GDM1 (cell line): Measurements from ENCODE around the gene PAEP.

Source experiments
- DNase-seq: peaks from one replicate; lab custom pipeline; 2025; lab: John Stamatoyannopoulos, UW

PAEP gene

DNA sequence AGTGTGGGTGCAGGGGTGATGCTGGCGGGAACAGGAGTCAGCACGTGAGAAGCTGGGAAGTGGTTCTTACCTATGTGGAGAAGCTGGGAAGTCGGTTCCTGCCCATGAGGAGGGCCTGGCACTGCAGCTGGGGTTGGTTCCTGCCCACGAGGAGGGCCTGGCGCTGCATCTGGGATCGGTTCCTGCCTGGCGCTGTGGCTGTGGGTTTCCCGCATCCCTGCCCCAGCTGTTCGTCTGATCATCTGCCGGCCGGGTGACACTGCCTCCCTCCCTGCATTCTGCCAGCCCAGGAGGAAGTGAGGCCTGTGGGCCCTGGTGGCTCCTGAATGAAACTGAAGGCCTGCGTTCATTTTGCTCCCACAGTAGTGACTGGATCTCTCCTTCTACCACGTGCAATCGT is 10.5 kb upstream of the PAEP start:
- DNase-seq, result no peak

GRCh38 chr9:135551456-135551855 is 10.1 kb upstream of the PAEP start:
- no peak for DNase-seq

DNA sequence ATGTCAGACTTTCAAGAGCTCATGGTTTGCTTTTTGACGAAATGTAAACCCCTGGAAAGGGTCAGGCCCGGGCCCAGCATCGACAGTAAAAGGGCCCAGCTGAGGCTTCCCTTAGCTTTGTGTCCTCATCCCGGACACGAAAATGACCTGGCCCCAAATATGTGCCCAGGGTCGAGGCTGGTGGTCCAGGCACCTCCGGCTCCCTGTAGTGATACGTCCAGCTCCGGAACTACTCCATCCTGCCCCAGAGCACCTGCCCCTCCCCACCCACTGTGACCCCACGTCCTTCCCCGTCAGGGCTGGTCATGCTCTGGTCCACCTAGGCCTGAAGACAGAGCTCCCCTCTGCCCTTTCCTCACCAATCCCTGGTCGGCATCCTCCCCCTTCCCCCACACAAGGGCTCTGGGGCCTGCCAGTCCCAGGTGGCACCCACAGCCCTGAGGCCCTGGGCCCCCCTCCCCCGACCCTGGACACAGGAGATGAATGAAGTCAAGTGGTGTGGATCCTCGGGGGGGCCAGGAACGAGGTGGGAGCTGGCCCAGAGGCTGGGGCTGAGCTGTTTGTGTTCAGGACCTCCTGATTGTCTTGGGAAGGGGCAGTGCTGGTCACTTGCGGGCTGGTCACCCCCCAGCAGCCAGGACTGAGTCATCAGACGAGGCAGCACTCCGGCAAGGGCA is 9.4 kb upstream of the PAEP start:
- no peak for DNase-seq

GRCh38 chr9:135552698-135553171 is 8.8 kb upstream of the PAEP start:
- DNase-seq, result no peak

- DNase-seq, result no peak
Observed at GRCh38 chr9:135554718-135555117, 6.8 kb upstream of the PAEP start.

GRCh38 chr9:135555203-135555602 is 6.4 kb upstream of the PAEP start:
- DNase-seq, result no peak

- no peak for DNase-seq
Observed at GRCh38 chr9:135555910-135556309, 5.6 kb upstream of the PAEP start.

DNA sequence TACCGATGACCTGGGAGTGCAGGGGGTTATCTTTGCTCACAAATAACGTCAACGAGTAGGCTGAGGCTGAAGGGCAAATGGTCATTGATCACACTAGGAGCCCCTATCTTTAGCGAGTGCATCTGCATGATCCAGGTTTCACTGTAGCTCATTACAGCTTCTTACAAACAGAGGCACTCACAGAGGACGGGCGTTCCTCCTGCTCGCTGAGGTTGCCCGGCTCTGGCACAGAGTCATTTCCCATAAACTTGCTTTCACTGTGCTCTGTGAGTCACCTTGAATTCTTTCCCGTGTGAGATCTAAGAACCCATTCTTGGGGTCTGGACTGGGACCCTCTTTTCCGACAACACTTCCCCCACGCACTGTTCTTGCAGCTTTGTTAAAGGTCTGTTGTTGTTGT is 1.9 kb upstream of the PAEP start:
- DNase-seq, result no peak

GRCh38 chr9:135562235-135562745 is 734 bp downstream of the PAEP start:
- no peak for DNase-seq

GRCh38 chr9:135563039-135563476 is 1.5 kb downstream of the PAEP start:
- DNase-seq, result no peak

GRCh38 chr9:135563858-135564257 is 2.3 kb downstream of the PAEP start:
- DNase-seq, result no peak

DNA sequence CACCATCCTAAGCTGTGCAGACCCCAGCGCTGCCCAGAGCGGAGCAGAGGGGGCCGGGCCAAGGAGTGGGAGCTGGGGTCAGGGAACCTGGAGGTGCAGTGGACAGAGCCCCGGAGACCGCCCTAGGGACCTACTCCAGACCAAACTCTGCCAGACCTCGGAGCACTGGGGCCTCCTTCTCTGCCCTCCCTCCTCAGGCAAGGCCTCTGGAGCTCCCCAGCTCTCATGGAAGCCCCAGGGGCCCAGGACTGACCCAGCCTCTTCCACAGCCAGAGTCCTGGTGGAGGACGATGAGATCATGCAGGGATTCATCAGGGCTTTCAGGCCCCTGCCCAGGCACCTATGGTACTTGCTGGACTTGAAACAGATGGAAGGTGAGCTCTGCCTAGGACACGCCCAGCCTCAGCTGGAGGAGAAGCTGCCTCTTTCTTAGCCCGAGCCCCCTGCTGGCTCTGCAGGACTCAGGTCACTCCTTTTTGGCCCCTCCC is 3.6 kb downstream of the PAEP start:
- DNase-seq, result no peak

- no peak for DNase-seq
Observed at GRCh38 chr9:135565636-135566035, 4.1 kb downstream of the PAEP start.

DNA sequence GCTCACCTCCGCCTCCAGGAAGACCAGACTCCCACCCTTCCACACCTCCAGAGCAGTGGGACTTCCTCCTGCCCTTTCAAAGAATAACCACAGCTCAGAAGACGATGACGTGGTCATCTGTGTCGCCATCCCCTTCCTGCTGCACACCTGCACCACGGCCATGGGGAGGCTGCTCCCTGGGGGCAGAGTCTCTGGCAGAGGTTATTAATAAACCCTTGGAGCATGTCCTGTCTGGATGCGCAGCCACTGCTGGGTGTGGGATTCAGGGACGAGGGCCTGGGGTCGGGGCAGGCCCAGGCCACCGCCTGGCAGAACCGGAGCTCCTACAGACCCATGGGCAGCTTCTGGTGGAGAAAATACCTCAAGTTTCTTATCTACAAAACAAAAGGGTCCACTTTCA is 5.0 kb downstream of the PAEP start:
- DNase-seq, result no peak

DNA sequence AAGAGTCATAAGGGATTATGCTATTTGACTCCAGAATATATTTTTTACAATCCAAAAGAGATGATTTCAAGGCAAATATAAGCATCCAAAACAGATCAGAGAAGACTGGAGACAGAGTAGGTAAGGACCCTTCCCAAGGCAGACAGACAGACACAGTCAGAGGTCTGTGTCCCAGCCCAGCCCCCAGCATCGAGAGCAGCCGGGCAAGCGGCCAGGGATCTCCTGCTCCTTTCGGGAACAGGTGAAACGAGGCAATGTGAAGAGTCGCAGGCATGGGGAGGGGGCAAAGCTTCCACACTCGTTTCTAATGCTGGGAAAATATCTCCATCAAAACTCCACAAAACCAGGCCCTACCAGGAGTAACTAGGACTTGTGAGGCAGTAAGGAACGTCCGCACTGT is 5.8 kb downstream of the PAEP start:
- no peak for DNase-seq

DNA sequence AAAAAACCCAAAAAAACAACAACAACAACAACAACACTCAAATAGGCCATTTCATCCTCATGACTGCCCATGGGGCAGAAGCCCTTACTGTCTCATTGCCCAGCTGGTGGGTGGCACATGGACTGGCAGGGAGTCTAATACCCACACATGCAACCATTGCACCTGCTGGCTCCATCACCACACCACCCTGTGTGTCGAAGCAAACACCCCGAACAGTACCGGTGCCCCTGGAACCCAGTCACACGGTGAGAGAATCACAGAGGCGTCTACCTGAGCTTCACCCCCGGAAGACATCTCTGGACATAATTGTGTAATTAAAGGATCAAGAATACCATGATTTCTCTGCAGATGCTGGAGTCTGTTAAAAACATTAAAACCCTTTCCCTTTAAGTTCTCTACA is 6.5 kb downstream of the PAEP start:
- no peak for DNase-seq

GRCh38 chr9:135570456-135570855 is 8.9 kb downstream of the PAEP start:
- DNase-seq, result no peak

- DNase-seq, result no peak
Observed at GRCh38 chr9:135572233-135572632, 10.7 kb downstream of the PAEP start.

DNA sequence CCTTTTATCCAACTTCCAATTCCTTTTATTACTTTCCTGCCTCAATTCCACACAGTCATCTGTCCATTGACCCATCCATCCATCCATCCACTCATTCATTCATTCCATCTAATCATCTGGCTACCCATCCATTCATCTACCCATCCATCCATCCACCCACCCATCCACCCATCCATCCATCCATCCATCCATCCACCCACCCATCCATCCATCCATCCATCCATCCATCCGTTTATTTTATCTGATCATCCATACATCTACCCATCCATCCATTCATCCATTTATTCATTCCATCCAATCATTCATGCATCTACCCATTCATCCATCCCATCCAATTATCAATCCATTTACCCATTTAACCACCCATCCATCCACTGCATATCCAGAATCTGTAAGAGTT is 11.6 kb downstream of the PAEP start:
- DNase-seq, result no peak

- DNase-seq, result no peak
Observed at GRCh38 chr9:135574331-135574730, 12.8 kb downstream of the PAEP start.

DNA sequence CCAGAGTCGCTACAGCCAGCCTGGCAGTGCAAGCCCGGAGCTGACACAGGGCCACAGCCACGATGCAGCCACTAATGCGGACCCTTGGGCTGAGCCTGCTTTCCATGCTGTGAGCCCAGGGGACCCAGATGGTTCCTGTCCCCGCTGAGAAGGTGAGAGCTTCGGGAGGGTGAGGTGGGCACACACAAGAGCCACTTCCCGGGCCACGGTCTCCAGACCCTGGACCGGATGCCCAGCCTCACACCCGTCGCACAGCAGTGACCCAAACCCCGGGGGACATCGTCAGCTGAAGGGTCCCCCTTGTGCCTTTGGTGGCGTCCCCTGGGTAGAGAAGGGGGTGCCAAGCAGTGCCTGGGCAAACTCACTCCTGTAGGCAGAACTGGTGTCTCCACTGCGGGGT is 13.4 kb downstream of the PAEP start:
- no peak for DNase-seq

DNA sequence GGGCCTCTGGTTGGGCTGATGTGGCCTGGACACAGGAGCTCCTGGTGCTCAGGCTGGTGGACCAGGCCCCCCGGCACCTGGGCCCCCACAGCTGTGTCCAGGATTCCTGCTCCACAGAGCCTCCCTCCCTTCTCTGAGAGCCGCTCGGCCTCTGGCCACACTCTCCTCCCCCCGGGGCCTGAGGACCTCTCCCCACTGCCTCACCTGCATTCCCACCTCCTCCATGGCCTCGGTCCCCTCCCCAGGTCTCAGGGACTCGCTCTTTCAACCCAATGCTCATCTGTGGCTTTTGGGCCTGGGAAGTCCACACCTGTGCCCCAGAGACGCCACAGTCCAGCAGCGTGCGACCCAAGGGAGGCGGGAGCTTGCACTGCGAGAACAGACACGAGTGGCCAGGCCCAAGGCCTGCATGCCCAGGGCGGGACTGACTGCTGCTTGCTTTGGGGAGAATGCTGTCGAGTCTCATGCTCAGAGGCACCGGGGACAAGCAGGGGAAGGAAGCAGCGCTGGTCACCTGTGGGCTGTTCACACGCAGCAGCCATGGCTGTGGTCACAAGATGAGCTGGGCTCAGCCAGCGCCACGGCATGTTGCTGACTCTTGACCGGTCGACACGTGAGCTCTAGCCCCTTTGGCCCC is 14.6 kb downstream of the PAEP start:
- no peak for DNase-seq

GRCh38 chr9:135577256-135577655 is 15.7 kb downstream of the PAEP start:
- no peak for DNase-seq

GRCh38 chr9:135579356-135579755 is 17.8 kb downstream of the PAEP start:
- DNase-seq, result no peak
